ENCODE measurements around the gene RET.
A peak's percentile ranks its signal among the peaks of the same experiment; 100 is the strongest.

RET gene

DNA sequence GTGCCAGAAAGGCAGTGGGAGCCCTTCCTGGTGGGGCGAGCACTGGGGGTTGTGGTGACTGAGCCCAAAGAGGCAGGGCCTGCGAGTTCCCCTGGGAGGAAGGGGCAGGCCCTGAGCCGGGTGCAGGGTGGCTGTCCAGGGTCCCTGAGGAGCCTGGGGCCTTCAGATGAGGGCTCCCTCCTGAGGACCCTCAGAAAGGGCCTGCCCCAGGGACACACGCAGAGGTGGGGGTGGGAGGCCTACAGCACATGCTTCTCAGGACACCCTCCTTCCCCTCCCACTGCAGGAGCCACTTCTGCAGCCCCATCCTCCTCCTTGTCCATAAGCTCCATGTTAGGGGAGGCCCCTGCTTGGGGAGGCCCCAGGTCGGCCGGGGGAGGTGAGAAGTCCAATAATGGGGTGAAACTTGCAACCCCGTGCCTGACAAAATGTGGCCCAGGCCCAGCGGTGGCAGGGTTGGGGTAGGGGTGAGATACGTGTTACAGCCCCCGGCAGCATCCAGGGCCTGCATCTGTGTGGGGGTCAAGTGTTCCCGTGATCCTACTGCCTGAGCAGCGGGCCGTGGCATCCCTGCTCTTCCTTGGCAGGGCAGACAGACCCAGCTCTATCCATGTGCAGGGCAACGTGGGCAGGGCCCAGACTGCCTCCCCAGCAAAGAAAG lies 31.8 kb upstream of the RET start:
- DNase-seq (ENCODE audit: low read depth) = no peak

DNA sequence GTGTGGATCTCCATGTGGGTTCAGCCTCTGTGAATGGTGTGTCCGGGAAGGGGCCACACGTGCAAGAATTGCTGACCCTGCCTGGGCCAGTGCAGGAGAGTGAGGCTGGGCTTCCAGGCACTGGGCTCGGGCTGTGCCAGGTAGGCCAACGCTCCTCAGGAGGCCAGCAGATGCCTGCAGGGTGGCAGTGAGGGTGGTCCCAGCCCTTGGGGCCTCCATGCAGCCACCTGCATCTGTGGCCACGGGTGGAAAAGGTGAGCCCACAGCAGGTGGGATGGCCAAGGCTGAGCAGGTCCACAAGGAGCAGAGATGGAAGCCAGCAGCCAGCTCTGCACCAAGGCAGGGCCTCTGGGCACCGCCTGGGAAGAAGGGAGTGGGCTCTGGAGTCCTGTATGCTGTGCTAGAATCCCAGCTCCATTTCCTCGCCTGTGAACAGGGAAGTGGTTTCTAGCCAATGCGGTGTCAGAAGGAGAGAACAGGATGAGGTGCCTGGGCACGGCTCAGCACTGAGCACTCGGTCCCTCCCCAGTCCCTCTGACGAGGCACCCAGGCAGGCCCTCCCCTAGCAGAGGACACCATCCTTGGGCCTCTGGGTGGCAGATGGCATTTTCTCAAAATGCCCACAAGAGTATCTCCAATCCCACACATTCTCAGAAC lies 31.1 kb upstream of the RET start:
- no peak for DNase-seq (ENCODE audit: low read depth)

GRCh38 chr10:43046288-43046991 lies 30.4 kb upstream of the RET start:
- no peak for DNase-seq (ENCODE audit: low read depth)

DNA sequence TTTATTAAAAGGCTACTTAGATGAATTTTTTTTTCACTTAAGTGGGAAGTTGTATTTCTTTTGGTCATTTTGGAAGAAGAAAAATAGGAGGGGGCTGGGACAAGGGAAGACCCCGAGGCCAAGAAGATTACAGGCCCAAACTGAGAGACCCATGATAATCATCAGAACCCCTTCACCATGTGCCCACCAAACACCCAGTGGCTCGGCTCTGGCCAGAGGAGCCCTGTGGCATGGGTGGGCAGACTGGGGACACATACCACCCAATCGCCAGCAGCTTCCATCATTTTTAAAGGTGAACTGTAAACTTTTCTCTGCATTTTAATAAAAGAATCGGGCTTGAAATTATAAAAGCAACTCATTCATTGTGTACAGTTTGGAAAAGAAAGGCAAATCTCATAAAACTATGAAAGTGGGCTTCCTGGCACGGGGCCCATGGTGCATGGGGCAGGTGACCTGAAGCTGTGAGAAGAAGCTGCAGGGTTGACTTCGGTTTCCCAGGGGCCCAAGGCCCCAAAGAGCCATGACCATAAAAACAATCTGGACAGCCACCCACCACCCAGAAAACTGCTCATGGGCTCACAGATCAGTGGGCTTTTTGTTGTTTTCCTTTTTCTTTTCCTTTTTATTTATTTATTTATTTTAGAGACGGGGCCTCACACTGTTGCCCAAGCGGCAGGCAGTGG lies 29.4 kb upstream of the RET start:
- DNase-seq (ENCODE audit: low read depth) = no peak

DNA sequence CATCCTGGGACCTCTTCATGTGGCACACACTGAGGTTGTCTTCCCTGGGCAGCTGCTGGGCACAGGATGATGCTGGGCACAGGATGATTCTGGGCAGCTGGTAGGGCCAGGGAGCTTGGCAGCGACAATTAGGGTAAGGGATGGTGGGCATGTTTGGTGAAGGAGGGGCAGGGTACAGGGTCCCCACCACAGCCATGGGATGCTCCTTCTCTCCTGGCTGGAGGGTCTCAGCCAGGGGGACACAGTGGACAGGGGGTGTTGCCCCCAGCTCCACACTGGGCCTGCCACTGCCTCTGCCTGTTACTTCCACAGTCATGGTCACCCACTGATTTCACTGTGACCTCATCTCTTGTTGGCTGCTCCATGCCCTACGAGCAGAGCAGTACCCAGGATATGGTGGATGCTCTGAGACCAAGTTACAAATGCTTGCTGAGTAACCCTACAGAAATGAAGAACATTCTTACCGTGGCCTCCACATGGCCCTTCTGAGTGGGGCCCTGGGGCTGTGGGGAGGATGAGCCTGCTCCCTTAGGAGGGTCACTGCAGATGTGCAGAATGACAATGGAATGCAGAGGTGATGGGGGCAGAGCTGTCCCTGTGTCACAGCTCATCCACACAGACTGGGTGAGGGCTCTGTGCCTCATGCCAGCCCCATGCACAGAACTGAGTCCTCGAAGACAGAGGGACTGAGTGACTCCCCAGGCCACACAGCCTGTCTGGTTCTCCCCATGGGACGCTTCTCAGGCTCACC lies 28.4 kb upstream of the RET start:
- peak; percentile 32 for DNase-seq (ENCODE audit: low read depth)

GRCh38 chr10:43049081-43049551 lies 27.8 kb upstream of the RET start:
- DNase-seq (ENCODE audit: low read depth) = no peak

DNA sequence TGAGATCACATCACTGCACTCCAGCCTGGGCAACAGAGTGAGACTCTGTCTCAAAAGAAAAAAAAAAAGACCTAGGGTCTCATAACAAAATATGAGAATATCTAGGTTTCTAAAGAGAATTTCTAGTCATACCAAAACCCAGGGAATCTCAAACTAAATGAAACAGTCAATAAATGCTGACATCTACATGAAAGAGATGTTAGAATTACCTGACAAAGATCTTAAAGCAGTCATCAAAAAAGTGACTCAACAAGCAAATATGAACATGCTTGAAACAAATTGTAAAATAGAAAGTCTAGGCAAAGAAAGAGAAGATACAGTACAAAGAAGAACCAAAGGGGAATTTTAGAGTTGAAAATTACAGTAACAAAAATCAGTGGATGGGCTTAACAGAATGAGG lies 26.9 kb upstream of the RET start:
- no peak for DNase-seq (ENCODE audit: low read depth)

- DNase-seq (ENCODE audit: low read depth) = no peak
These were observed 23.0 kb upstream of the RET start for GRCh38 chr10:43053825-43054224.

GRCh38 chr10:43054593-43054992 lies 22.3 kb upstream of the RET start:
- DNase-seq (ENCODE audit: low read depth) = no peak

- DNase-seq (ENCODE audit: low read depth) = no peak
These were observed 21.7 kb upstream of the RET start for GRCh38 chr10:43055217-43055616.

DNA sequence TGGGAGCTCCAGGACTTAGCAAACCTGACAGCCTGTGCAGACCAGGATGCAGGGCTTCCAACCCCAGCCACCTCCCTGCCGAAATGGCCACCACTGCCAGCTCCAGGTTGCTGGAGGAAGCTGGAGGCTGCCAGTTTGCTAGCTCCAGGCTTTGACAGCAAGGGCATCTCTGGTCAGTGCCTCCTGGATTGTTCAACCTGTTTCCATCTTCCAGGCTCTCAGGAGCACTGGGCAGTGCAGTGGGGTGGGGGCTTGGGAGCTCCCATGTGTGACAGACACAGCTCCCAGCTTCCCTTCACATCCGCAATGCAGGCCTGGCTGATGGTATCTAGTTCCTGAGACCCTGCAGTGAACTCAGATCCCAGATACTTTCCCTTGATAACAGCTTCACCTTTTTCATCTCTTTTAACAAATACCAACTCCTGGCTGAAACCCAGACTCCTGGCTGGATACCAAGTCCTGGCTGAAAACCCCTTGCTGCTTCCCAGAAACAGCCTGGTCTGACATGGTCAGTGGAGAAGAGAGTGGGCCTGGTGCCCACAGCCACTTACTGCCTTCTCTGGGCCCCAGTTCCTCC lies 20.8 kb upstream of the RET start:
- no peak for DNase-seq (ENCODE audit: low read depth)

- DNase-seq (ENCODE audit: low read depth) = no peak
These were observed 20.3 kb upstream of the RET start for GRCh38 chr10:43056568-43057011.

DNA sequence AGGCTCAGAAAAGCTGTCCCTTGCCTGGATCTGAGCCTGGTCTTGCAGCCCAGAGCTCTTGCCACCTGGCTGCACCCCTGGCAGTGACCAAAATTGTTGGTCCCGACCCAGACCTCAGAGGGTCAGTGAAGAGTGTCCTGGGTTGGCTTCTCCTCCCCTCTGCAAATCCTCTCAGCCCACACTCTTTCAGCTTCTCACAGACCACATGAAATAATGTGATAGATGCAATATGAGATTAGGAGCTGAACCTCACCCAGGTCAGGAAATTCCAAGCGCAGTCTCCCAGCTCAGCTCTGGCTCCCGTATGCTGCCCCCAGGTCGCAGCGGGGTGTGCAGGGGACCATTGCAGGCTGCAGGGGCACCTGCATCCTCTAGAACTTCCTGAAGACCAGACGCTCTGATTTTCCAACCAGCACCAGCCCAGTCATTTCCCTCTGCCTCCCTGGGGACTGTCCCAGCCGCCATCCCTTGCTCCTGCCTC lies 19.6 kb upstream of the RET start:
- DNase-seq (ENCODE audit: low read depth) = no peak

DNA sequence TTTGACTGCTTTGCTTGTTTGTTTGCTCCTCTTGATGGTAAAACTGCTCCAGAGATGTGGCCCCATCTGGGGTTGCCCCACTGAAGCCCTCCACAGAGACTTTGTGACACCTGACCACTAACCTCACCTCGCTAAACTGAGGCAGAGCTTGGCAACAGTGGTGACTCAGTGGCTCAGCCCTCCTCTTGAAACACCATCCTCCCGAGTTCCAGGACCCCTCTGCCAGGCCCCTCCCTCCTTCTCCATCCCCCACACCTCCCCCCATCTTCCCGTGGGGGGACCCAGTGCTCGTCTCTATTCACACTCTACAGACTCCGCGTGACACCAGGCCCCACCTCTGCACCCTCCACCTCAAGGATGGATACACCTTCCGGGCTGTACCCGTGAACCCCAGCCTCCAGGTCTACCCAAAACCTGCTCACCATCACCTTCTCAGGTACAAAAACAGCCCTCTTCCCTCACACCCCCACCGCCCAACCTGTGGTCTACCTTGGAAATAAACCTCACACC lies 19.0 kb upstream of the RET start:
- no peak for DNase-seq (ENCODE audit: low read depth)

- no peak for DNase-seq (ENCODE audit: low read depth)
These were observed 18.0 kb upstream of the RET start for GRCh38 chr10:43058716-43059335.

- DNase-seq (ENCODE audit: low read depth) = no peak
These were observed 17.5 kb upstream of the RET start for GRCh38 chr10:43059336-43059720.

DNA sequence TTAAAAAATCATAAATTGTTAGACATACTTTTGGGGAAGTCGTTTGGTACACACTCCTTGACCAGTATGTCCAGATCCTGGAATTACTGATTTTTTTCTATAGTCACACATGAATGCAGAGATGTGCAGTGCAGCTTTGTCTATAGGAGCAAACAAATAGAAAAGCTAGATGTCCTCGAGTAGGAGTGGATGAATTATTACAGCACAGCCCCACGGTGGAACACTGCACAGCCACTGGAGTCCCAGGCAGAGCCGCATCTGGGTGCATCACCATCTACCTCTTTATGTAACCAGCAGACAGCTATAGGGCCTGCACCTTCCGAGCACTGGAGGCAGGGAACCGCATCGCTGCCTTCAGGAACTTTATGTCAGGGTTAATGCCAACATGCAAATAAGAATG lies 17.0 kb upstream of the RET start:
- no peak for DNase-seq (ENCODE audit: low read depth)

- DNase-seq (ENCODE audit: low read depth) = no peak
These were observed 16.6 kb upstream of the RET start for GRCh38 chr10:43060291-43060690.

GRCh38 chr10:43061331-43061730 lies 15.5 kb upstream of the RET start:
- no peak for DNase-seq (ENCODE audit: low read depth)

- DNase-seq (ENCODE audit: low read depth) = peak; percentile 65
These were observed 15.1 kb upstream of the RET start for GRCh38 chr10:43061760-43062159.
